Measurements from ENCODE around the gene PLCB2.
A peak's percentile ranks its signal among the peaks of the same experiment; 100 is the strongest.

The PLCB2 gene

DNA sequence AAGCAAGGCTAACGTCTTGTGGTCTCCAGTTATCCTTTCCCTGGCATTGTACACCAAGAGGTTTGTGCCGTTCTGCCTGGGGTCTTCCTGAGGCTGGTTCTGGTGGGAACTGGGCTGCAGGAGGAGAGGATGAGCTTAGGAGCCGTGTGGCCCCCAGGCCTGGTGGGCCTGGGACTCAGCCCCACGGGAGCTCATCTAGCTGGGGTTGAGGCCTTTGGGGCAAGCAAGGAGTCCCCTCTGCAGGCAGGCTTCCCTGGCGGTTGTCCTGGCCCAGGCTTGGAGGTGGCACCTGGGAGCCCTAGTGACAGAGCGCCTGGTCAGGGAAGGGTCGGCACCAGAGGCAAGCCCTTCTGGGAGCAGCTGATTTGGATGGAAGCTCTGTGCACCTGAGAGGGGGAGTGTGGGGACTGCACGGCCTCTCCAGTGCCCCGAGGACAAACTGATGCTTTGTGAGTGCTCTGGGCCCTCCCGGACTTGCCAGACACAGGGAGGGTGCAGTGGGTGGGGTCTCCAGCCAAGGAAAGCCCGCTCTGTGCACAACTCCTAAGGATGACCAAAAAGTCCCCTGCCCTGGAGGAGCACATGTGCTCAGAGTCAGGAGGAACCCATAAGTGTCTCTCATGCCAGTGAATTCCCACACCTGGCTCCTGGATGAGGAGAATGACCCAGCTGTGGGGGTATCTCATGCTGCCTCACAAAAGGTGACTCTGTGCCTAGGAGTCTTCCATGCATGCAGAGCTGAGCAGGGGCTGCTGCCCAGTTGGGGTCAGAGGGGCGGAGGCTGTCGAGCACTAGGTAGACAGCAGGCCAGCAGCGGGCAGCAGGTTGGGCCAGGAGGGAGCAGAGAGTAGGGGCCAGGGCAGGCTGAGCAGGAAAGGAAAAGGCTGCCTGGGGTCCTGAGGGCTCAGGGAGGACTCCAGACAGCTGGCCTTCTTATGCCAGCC lies 66.2 kb downstream of the PLCB2 start:
- Mint-ChIP-seq H3K4me1 (ENCODE audit: low read depth) (peaks cover 14% of the 10 kb centered on the region), H3K27ac (no peak overlapping the region), H3K27me3 (peaks cover 54% of the 10 kb centered on the region), H3K4me3 (no peak overlapping the region), H3K9me3 (no peaks in the 10 kb centered on the region), H3K36me3 (ENCODE audit: low read depth) (no peaks in the 10 kb centered on the region)
- intact Hi-C loops (cut with micrococcal nuclease) = no loop called here

DNA sequence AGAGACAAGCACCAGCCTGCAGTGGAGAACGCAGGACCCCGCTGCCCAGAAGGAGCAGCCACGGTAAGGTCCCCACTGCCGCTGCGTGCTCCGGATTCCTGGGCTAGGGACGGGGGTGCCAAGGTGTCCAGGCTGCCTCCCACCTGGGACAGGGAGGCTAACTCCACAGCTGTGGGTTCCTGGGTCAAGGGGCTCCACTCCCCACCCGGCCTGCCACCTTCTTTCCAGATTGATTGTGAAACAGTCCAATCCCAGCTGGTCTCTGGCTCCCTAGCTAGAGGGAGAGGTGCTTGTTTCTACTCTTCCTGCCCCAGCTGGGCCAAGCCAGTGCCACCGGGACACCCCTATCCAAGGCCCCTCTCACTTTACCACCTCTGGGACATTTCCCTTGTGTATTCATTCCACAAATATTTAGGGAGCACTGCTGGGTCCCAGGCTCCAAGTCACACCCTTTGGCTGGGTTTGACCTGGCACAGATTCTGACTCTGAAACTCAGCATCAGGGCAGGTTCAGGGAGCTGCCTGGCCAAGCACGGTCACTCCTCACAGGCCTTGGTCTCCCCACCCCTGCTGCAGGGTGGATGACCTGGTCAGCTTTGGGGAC lies 67.0 kb downstream of the PLCB2 start:
- peaks cover 54% of the 10 kb centered on the region for H3K27me3 Mint-ChIP-seq
- no peak overlapping the region for H3K4me3 Mint-ChIP-seq
- intact Hi-C loops (cut with micrococcal nuclease) = no loop called here
- H3K4me1 Mint-ChIP-seq (ENCODE audit: low read depth) = peaks cover 19% of the 10 kb centered on the region
- H3K27ac Mint-ChIP-seq = no peak overlapping the region
- H3K36me3 Mint-ChIP-seq (ENCODE audit: low read depth) = no peaks in the 10 kb centered on the region
- H3K9me3 Mint-ChIP-seq = no peaks in the 10 kb centered on the region

GRCh38 chr15:40239693-40240618 lies 67.8 kb downstream of the PLCB2 start:
- H3K27me3 Mint-ChIP-seq = peaks cover 52% of the 10 kb centered on the region
- H3K36me3 Mint-ChIP-seq (ENCODE audit: low read depth) = no peaks in the 10 kb centered on the region
- H3K4me1 Mint-ChIP-seq (ENCODE audit: low read depth) = peaks cover 27% of the 10 kb centered on the region
- H3K9me3 Mint-ChIP-seq = no peaks in the 10 kb centered on the region
- intact Hi-C loops (cut with micrococcal nuclease) = no loop called here
- H3K4me3 Mint-ChIP-seq = no peak overlapping the region
- peak overlapping the region; percentile 20 for H3K27ac Mint-ChIP-seq

- intact Hi-C loops (cut with micrococcal nuclease) = no loop called here
- peaks cover 33% of the 10 kb centered on the region for H3K4me1 Mint-ChIP-seq (ENCODE audit: low read depth)
- peak overlapping the region; percentile 20 for H3K27ac Mint-ChIP-seq
- H3K4me3 Mint-ChIP-seq = no peak overlapping the region
- no peaks in the 10 kb centered on the region for H3K36me3 Mint-ChIP-seq (ENCODE audit: low read depth)
- H3K27me3 Mint-ChIP-seq = peaks cover 48% of the 10 kb centered on the region
- H3K9me3 Mint-ChIP-seq = no peaks in the 10 kb centered on the region
Observed at GRCh38 chr15:40239404-40239692, 68.4 kb downstream of the PLCB2 start.

GRCh38 chr15:40238532-40239403 lies 69.0 kb downstream of the PLCB2 start, which contains the start of gene PAK6:
Gene PAK6 (plus strand): TSS chr15:40239063. CDS start chr15:40264786, 25,723 bp downstream.
- no peak within 1 kb of the TSS for H3K4me3 Mint-ChIP-seq
- peaks cover 46% of the 10 kb centered on the region for H3K27me3 Mint-ChIP-seq
- H3K36me3 Mint-ChIP-seq (ENCODE audit: low read depth) = no peaks in the 10 kb centered on the region
- no peaks in the 10 kb centered on the region for H3K9me3 Mint-ChIP-seq
- intact Hi-C loops (cut with micrococcal nuclease) = no loop called here
- H3K4me1 Mint-ChIP-seq (ENCODE audit: low read depth) = peaks cover 39% of the 10 kb centered on the region
- H3K27ac Mint-ChIP-seq = peak within 1 kb of the TSS; percentile 20

Data from dendritic cell treated with granulocyte-macrophage colony-stimulating factor and Interleukin-4, amounts not matched to agents 40 ng/mL and 50 ng/mL, for 4 days (primary cell).